GM12891 (cell line): Measurements from ENCODE around the gene MT1X.

Experiments used
- POLR2A ChIP-seq: IDR thresholded peaks from 2 replicates; pipeline ENCODE4 v1.6.1; 2011; ENCODE audit warnings: low read depth, low read length, control low read depth
- POLR2AphosphoS5 ChIP-seq: IDR thresholded peaks from 2 replicates; pipeline ENCODE4 v1.6.1; 2011; ENCODE audit warnings: low read depth, low read length, control low read depth
- TAF1 ChIP-seq: IDR thresholded peaks from 2 replicates; pipeline ENCODE4 v1.6.1; 2011; ENCODE audit warnings: low read depth, low read length, control low read depth

- TF ChIP-seq POLR2AphosphoS5 (no peak), POLR2A (no peak), TAF1 (no peak)
Measured at GRCh38 chr16:56637814-56638750, 44.2 kb upstream of the MT1X start, which contains the start of gene MT1A.
